HG03571 (cell line): ENCODE measurements around the gene HSDL1.

Experiments
- ATAC-seq: cut with Tn5 transposase; IDR thresholded peaks from one replicate; pipeline ENCODE4 v1.9.1; 2021; ENCODE audit not compliant: unreplicated experiment

Gene HSDL1

DNA sequence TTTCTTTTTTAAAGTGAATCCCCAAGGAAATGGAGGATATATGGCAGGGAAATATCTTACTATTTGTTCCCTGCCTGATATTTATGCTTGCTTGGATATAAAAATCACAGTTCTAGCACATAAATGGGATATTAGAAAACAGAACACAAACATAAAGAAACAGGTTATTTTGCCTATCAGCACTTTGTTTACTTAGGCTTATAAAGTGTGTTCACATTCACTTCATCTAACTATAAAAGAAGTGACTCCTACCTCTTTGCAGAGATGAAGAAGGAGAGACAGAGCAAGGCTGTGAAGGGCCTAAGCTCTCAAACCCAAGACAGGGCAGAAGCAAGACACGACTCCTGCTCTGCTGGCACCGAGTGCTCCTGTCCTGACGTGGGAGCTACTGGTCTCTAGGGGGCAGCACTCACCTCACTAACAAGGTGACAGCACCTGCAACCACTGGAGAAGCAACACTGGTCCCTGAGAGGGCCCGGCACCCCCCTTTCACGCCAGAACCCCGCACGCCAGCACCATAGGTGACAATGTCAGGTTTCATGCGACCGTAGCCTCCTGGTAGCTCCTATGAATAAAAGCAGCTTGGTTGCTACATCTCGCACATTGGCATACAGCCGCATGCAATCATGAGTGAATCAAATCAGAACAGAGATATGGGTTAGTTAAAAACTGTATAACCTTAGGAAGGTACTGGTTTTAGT is 60.3 kb downstream of the HSDL1 start:
- no peak for ATAC-seq

DNA sequence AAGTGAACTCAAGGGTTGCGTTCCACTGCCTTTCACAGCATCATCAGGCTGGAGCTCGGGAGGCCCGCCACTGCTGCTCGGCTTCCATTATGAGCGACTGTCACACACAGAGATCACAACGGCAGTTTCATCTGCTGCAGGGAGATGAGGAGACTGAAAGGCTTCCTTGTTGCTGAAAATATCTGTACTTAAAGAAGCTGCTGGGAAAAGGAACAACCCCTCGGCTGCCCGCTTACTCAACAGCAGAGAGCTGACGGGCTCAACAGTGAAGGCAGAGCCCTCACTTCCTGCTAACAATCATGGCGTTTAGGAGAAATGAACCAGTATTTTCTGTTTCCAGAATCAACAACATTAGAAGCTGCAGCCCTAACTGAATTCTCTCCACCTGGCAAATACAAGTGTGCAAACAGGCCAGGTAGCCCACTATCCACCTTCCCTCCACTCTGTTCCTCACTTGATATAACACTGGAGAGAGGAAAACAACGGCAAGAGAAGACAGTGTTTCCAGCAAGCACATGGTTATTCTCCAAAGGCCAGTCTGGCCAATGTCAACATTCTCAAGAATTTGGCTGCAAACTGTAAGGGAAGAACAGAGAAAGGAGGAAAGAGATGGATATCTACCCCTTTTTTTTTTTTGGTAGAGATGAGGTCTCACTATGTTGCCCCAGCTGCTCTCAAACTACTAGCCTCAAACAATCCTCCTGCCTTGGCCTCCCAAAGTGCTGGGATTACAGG is 62.0 kb downstream of the HSDL1 start:
- ATAC-seq = no peak

DNA sequence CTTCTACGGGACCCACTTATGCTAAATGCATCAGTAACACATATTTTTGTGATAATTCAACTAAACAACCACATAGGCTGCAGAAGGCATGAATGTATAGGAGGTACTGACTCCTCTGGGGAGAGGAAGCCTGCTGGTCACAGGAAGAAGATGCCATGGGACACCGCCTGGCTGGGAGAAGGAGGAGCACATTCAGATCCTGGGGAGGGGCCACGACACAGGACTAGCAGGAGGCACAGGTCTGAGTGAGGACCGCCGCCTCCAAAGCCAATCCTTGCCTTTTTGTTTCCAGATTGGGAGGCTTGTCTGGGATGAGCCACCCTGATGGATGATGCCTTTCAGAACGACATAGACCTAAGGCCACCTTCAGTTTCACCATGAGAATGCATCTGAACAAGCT is 62.9 kb downstream of the HSDL1 start:
- no peak for ATAC-seq

GRCh38 chr16:84081446-84081989 is 63.5 kb downstream of the HSDL1 start:
- no peak for ATAC-seq

DNA sequence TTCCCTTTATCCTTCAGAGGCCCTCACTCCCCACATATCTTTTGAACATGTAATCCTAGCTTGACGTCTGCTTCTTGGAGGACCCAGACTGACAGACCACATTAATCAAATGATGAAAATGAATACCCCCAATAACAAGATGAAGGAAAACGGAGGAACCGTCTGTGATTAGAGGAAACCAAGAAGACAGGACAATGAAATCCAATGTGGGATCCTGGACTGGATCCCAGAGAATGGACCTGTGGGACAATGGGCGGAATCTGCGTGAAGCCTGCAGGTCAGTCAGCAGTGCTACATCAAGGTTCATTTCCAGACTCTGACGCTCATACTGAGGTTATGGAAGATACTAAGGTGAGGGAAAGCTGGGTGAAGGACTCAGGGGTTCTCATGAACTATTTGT is 64.2 kb downstream of the HSDL1 start:
- no peak for ATAC-seq

GRCh38 chr16:84080378-84080777 is 64.6 kb downstream of the HSDL1 start:
- ATAC-seq = no peak

- ATAC-seq = no peak
These were observed 65.3 kb downstream of the HSDL1 start for GRCh38 chr16:84079664-84080063.

- ATAC-seq = no peak
These were observed 69.6 kb downstream of the HSDL1 start for GRCh38 chr16:84075376-84075775.

DNA sequence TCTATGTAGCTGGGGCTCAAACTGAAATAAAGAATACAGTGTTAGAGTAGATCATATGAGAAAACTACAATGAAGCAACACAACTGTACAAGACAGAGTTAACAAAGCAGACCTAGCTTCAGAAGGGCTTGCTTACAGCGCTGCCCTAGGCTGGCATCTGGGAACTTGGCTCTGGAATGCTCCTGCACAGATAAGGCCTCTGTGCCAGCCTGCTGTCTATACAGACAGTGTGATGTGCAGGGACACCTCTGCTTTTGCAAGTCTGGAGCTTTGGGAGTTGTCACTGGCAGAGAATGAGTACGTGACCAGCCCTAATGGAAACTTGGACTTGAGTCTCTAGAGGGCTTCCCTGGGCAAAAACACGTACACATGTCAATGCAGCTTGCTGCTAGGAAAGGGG is 70.3 kb downstream of the HSDL1 start:
- ATAC-seq = no peak
